ENCODE results near the gene METTL9. TPM values are rescaled to one million over a fixed set of nuclear protein-coding genes. Genes with fewer than 3 reads are reported as not detected.

The METTL9 gene
- total RNA-seq, 1 experiment from 2014 or later = 50.7 TPM

DNA sequence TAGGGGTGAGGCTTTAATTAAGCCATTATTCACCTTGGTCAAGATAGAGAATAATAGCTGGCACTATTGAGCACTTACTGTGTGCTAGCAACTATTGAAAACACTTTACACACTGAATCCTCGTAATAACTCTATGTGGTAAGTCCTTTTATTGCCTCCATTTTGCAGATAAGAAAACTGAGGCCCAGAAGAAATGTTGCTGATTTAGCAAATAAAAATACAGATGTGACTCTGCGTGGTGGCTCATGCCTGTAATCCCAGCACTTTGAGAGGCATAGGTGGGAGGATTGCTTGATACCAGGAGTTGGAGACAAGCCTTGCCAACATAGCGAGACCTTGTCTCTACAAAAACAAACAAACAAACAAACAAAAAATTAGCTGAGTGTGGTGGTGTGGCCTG lies 83.8 kb downstream of the METTL9 start:
- Histone ChIP-seq H3K27me3 (replicated peaks; ENCODE audit: control insufficient read depth, insufficient read depth, low read length) (no peaks in the 10 kb centered on the region), H3K9me3 (no peaks in the 10 kb centered on the region), H3K4me1 (no peaks in the 10 kb centered on the region), H3K36me3 (ENCODE audit: control insufficient read depth, insufficient read depth, low read length) (no peaks in the 10 kb centered on the region), H3K4me3 (ENCODE audit: low read depth, low read length) (no peak overlapping the region)
- H3K27ac Mint-ChIP-seq (ENCODE audit: unreplicated experiment) = no peak overlapping the region
- no peak for TF ChIP-seq CTCF (IDR thresholded peaks at IDR 0.05; ENCODE audit: insufficient read depth in 1 of 2, low read depth in 1 of 2, low read length in 1 of 2, severe bottlenecking in 1 of 2, unreplicated experiment in 1 of 2)
- DNase-seq = no peak
- no peak overlapping the region for H3K4me3 Mint-ChIP-seq (ENCODE audit: unreplicated experiment)
- no peaks in the 10 kb centered on the region for H3K9me3 Mint-ChIP-seq (ENCODE audit: unreplicated experiment)
- H3K36me3 Mint-ChIP-seq (ENCODE audit: insufficient read depth, unreplicated experiment) = peaks cover 5% of the 10 kb centered on the region
- no peaks in the 10 kb centered on the region for H3K27me3 Mint-ChIP-seq (ENCODE audit: insufficient read depth, unreplicated experiment)
- CTCF ChIA-PET = no interaction called here
- no TSS peak for BruUV-seq (replicated peaks)
- intact Hi-C loops (cut with micrococcal nuclease; ENCODE audit: unreplicated experiment) = no loop called here
- no peaks in the 10 kb centered on the region for H3K4me1 Mint-ChIP-seq (ENCODE audit: low read depth, unreplicated experiment)
- POLR2A ChIA-PET = no interaction called here

DNA sequence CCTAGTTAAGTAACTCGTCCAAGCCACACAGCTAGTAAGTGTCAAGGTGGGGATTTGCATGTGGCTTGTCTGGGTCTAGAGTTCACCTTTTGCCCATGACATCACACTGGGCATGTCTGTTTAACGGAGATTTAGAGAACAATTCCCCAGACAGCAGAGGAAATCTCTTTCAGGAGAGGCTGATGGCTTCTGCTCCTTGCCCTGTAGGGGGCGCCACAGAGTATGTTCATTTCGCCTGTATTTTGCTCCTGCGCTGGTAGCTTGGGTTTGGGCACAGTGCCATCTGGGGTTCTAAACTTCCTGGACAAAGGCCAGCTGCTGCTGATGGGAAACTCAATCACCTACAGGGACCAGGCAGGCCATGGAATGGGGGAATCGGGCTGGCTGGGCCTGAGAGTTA lies 84.8 kb downstream of the METTL9 start:
- Mint-ChIP-seq H3K27ac (ENCODE audit: unreplicated experiment) (no peak overlapping the region), H3K4me3 (ENCODE audit: unreplicated experiment) (no peak overlapping the region), H3K36me3 (ENCODE audit: insufficient read depth, unreplicated experiment) (peaks cover 5% of the 10 kb centered on the region), H3K4me1 (ENCODE audit: low read depth, unreplicated experiment) (no peaks in the 10 kb centered on the region), H3K27me3 (ENCODE audit: insufficient read depth, unreplicated experiment) (no peaks in the 10 kb centered on the region), H3K9me3 (ENCODE audit: unreplicated experiment) (no peaks in the 10 kb centered on the region)
- Histone ChIP-seq H3K36me3 (ENCODE audit: control insufficient read depth, insufficient read depth, low read length) (no peaks in the 10 kb centered on the region), H3K9me3 (no peaks in the 10 kb centered on the region), H3K27me3 (replicated peaks; ENCODE audit: control insufficient read depth, insufficient read depth, low read length) (no peaks in the 10 kb centered on the region), H3K4me1 (no peaks in the 10 kb centered on the region), H3K4me3 (ENCODE audit: low read depth, low read length) (no peak overlapping the region)
- CTCF ChIA-PET = no interaction called here
- DNase-seq = no peak
- no TSS peak for BruUV-seq (replicated peaks)
- POLR2A ChIA-PET = no interaction called here
- TF ChIP-seq CTCF (IDR thresholded peaks at IDR 0.05; ENCODE audit: insufficient read depth in 1 of 2, low read depth in 1 of 2, low read length in 1 of 2, severe bottlenecking in 1 of 2, unreplicated experiment in 1 of 2) = peak; percentile 17 to 48
- intact Hi-C loops (cut with micrococcal nuclease; ENCODE audit: unreplicated experiment) = no loop called here

- ChIA-PET CTCF (no interaction called here), POLR2A (no interaction called here)
- BruUV-seq (replicated peaks) = no TSS peak
- Mint-ChIP-seq H3K9me3 (ENCODE audit: unreplicated experiment) (no peaks in the 10 kb centered on the region), H3K4me3 (ENCODE audit: unreplicated experiment) (no peak overlapping the region), H3K27ac (ENCODE audit: unreplicated experiment) (no peak overlapping the region), H3K4me1 (ENCODE audit: low read depth, unreplicated experiment) (no peaks in the 10 kb centered on the region), H3K36me3 (ENCODE audit: insufficient read depth, unreplicated experiment) (peaks cover 5% of the 10 kb centered on the region), H3K27me3 (ENCODE audit: insufficient read depth, unreplicated experiment) (no peaks in the 10 kb centered on the region)
- H3K27me3 ChIP-seq (replicated peaks; ENCODE audit: control insufficient read depth, insufficient read depth, low read length) = no peaks in the 10 kb centered on the region
- TF ChIP-seq CTCF (IDR thresholded peaks at IDR 0.05; ENCODE audit: insufficient read depth in 1 of 2, low read depth in 1 of 2, low read length in 1 of 2, severe bottlenecking in 1 of 2, unreplicated experiment in 1 of 2) = no peak
- H3K4me1 ChIP-seq = no peaks in the 10 kb centered on the region
- intact Hi-C loops (cut with micrococcal nuclease; ENCODE audit: unreplicated experiment) = no loop called here
- H3K36me3 ChIP-seq (ENCODE audit: control insufficient read depth, insufficient read depth, low read length) = no peaks in the 10 kb centered on the region
- H3K4me3 ChIP-seq (ENCODE audit: low read depth, low read length) = no peak overlapping the region
- DNase-seq = peak in 1 of 2 experiments; percentile 7
- H3K9me3 ChIP-seq = no peaks in the 10 kb centered on the region
Observed at GRCh38 chr16:21685034-21685455, 85.7 kb downstream of the METTL9 start.

Data from Caco-2 (cell line).